ENCODE data around the gene CSMD2. TPM values are rescaled to one million over a fixed set of nuclear protein-coding genes. Genes with fewer than 3 reads are reported as not detected.

CSMD2 gene
- total and polyA plus RNA-seq, 2 of the 8 experiments (the other 6 are each of a cell fraction or from before 2014, with no cell fraction given): 7.0 to 14.7 TPM

GRCh38 chr1:34009340-34009985 is 155.6 kb downstream of the CSMD2 start:
- Histone ChIP-seq H3K36me3 (ENCODE audit: control insufficient read depth in 2 of 4, insufficient read depth in 4 of 4, low read length in 3 of 4) (no peaks in the 10 kb centered on the region), H4K91ac (replicated peaks; ENCODE audit: insufficient read length, low read length) (no peak overlapping the region), H3K79me1 (ENCODE audit: low read depth, low read length) (no peaks in the 10 kb centered on the region), H3K9me3 (ENCODE audit: insufficient read depth in 2 of 2, low read depth in 1 of 2, low read length in 1 of 2) (no peaks in the 10 kb centered on the region), H3K56ac (replicated peaks; ENCODE audit: insufficient read length, low read depth, low read length) (no peak overlapping the region), H3K79me2 (ENCODE audit: control insufficient read depth in 1 of 2, insufficient read depth in 2 of 2, low read length in 2 of 2) (peaks cover 0 to 6% of the 10 kb centered on the region in 2 experiments; a peak in 1 of 4 replicates), H2AK5ac (ENCODE audit: low read depth, low read length) (no peak overlapping the region), H2AFZ (ENCODE audit: low read length) (no peak overlapping the region), H3K27me3 (replicated peaks in 1 of 4; ENCODE audit: control insufficient read depth in 3 of 4, extremely low read depth in 1 of 4, insufficient read depth in 3 of 4, low read length in 3 of 4) (no peaks in the 10 kb centered on the region), H4K5ac (ENCODE audit: insufficient read length, low read depth, low read length) (no peak overlapping the region), H3K4me2 (ENCODE audit: insufficient read depth in 1 of 2, low read depth in 2 of 2, low read length in 2 of 2) (no peak overlapping the region), H3K18ac (ENCODE audit: extremely low read depth, low read length) (no peak overlapping the region), H3K4me1 (replicated peaks in 1 of 4; ENCODE audit: control insufficient read depth in 3 of 4, insufficient read depth in 4 of 4, low read length in 3 of 4) (peaks cover 0 to 3% (median 0%) of the 10 kb centered on the region in 4 experiments; a peak in 1 of 7 replicates), H3K14ac (ENCODE audit: insufficient read length) (no peak overlapping the region), H3K27ac (ENCODE audit: low read depth, low read length) (no peak overlapping the region), H3K9ac (replicated peaks in 1 of 4; ENCODE audit: extremely low read depth in 1 of 4, low read depth in 3 of 4, low read length in 3 of 4) (no peak overlapping the region), H3K4ac (replicated peaks; ENCODE audit: insufficient read length, low read depth, low read length) (no peak overlapping the region), H3K23ac (ENCODE audit: insufficient read length) (no peak overlapping the region), H2BK15ac (ENCODE audit: low read length) (no peak overlapping the region), H2BK120ac (replicated peaks; ENCODE audit: low read depth, low read length) (no peak overlapping the region), H4K8ac (ENCODE audit: extremely low read depth, insufficient read depth, low read length) (peak overlapping the region; percentile 36; the same call in 1 of the 2 replicates), H2BK20ac (ENCODE audit: low read length) (no peak overlapping the region), H4K20me1 (replicated peaks in 1 of 2; ENCODE audit: control insufficient read depth in 1 of 2, insufficient read depth in 2 of 2, low read length in 2 of 2) (no peaks in the 10 kb centered on the region), H2BK5ac (ENCODE audit: low read depth, low read length) (no peak overlapping the region), H3K4me3 (ENCODE audit: extremely low read depth in 1 of 4, insufficient read depth in 2 of 4, low read depth in 3 of 4, low read length in 4 of 4) (no peak overlapping the region), H2BK12ac (ENCODE audit: low read depth, low read length) (no peak overlapping the region), H3K23me2 (ENCODE audit: low read depth, low read length) (no peaks in the 10 kb centered on the region; the same call in 1 of the 2 replicates)
- DNase-seq (ENCODE audit: low read depth in 1 of 2, low spot score in 2 of 2): no peak
- ChIA-PET POLR2A (ENCODE audit: partially characterized antibody) (no interaction called here), CTCF (ENCODE audit: partially characterized antibody) (interaction anchor here (1.2 to 1.9 kb wide), 3 partner anchors 12 to 154 kb away, joined by 3 to 6 read pairs (median 4); no protein-coding TSS in a partner anchor)
- WGBS, 2 experiments (ENCODE audit: extremely low coverage in 1 of 2, insufficient coverage in 1 of 2, insufficient read length in 1 of 2, insufficient replicate concordance in 2 of 2, low coverage in 1 of 2, low lambda C conversion rate in 2 of 2, missing lambda C conversion rate in 1 of 2): 72% methylated on average over 5 of the region's 5 CpGs; no CpG with 5 or more reads in 1 of the 2 experiments
- FAIRE-seq: no peak
- no peak for TF ChIP-seq ZNF274 (IDR thresholded peaks at IDR 0.05; ENCODE audit: borderline replicate concordance, extremely low read depth, low read length)
- no peak for TF ChIP-seq GABPA (IDR thresholded peaks at IDR 0.05; ENCODE audit: borderline replicate concordance, insufficient read depth, low read length)
- TF ChIP-seq NANOG (IDR thresholded peaks at IDR 0.05; ENCODE audit: insufficient read depth, low read depth, low read length, poor library complexity, severe bottlenecking): no peak
- no peak for TF ChIP-seq FOSL1 (IDR thresholded peaks at IDR 0.05; ENCODE audit: insufficient read depth, low read depth, low read length)
- no peak for TF ChIP-seq SAP30 (IDR thresholded peaks at IDR 0.05; ENCODE audit: insufficient read depth, insufficient replicate concordance, low read length)
- no peak for TF ChIP-seq POLR2A (IDR thresholded peaks at IDR 0.05; ENCODE audit: control extremely low read depth in 1 of 2, low read depth in 2 of 2, low read length in 2 of 2)
- no peak for TF ChIP-seq EP300 (IDR thresholded peaks at IDR 0.05; ENCODE audit: borderline replicate concordance in 1 of 2, low read depth in 2 of 2, low read length in 2 of 2)
- TF ChIP-seq CTBP2 (IDR thresholded peaks at IDR 0.05; ENCODE audit: borderline replicate concordance, insufficient read depth, insufficient read length, low read length): no peak
- TF ChIP-seq BRCA1 (IDR thresholded peaks at IDR 0.05; ENCODE audit: low read depth, low read length): no peak
- TF ChIP-seq ATF3 (IDR thresholded peaks at IDR 0.05; ENCODE audit: insufficient read depth, low read depth, low read length): no peak
- no peak for TF ChIP-seq CEBPB (IDR thresholded peaks at IDR 0.05; ENCODE audit: low read depth, low read length)
- TF ChIP-seq YY1 (IDR thresholded peaks at IDR 0.05; ENCODE audit: low read depth, low read length): no peak
